GM19043 (cell line): ENCODE data around the gene PHIP.
"Not testable (repeated sequence)": the region's sequence is repeated elsewhere in the genome, so short reads cannot be mapped to it uniquely, and the experiment has no call there.

Experiments
- ATAC-seq: cut with Tn5 transposase; IDR thresholded peaks from one replicate; pipeline ENCODE4 v1.9.1; 2021; ENCODE audit warnings: low read depth; ENCODE audit not compliant: unreplicated experiment

Gene PHIP

GRCh38 chr6:78947962-78948361, 130.1 kb downstream of the PHIP start:
- ATAC-seq = no peak

- ATAC-seq = no peak
Measured at GRCh38 chr6:78947529-78947928, 130.5 kb downstream of the PHIP start.

GRCh38 chr6:78942446-78942845, 135.6 kb downstream of the PHIP start:
- no peak for ATAC-seq

GRCh38 chr6:78936515-78936914, 141.5 kb downstream of the PHIP start:
- ATAC-seq = no peak

GRCh38 chr6:78935553-78935952, 142.5 kb downstream of the PHIP start:
- no peak for ATAC-seq

GRCh38 chr6:78925317-78925716, 152.7 kb downstream of the PHIP start:
- no peak for ATAC-seq

- not testable (repeated sequence) for ATAC-seq
Measured at GRCh38 chr6:78921168-78921567, 156.9 kb downstream of the PHIP start.

- no peak for ATAC-seq
Measured at GRCh38 chr6:78917788-78918187, 160.3 kb downstream of the PHIP start.

- ATAC-seq = no peak
Measured at GRCh38 chr6:78916411-78916810, 161.6 kb downstream of the PHIP start.

GRCh38 chr6:78911218-78911940, 166.7 kb downstream of the PHIP start:
- no peak for ATAC-seq

- peak; percentile 69 for ATAC-seq
Measured at GRCh38 chr6:78910591-78911171, 167.4 kb downstream of the PHIP start.

GRCh38 chr6:78910010-78910409, 168.0 kb downstream of the PHIP start:
- ATAC-seq = no peak

- no peak for ATAC-seq
Measured at GRCh38 chr6:78909391-78909790, 168.7 kb downstream of the PHIP start.

- no peak for ATAC-seq
Measured at GRCh38 chr6:78908621-78909020, 169.4 kb downstream of the PHIP start.

GRCh38 chr6:78896227-78896626, 181.8 kb downstream of the PHIP start:
- ATAC-seq = no peak

GRCh38 chr6:78889901-78890300, 188.2 kb downstream of the PHIP start:
- not testable (repeated sequence) for ATAC-seq
